ENCODE measurements around the gene ZIM2. TPM values are rescaled to one million over a fixed set of nuclear protein-coding genes. Genes with fewer than 3 reads are reported as not detected.

Gene ZIM2
- total RNA-seq = not detected

DNA sequence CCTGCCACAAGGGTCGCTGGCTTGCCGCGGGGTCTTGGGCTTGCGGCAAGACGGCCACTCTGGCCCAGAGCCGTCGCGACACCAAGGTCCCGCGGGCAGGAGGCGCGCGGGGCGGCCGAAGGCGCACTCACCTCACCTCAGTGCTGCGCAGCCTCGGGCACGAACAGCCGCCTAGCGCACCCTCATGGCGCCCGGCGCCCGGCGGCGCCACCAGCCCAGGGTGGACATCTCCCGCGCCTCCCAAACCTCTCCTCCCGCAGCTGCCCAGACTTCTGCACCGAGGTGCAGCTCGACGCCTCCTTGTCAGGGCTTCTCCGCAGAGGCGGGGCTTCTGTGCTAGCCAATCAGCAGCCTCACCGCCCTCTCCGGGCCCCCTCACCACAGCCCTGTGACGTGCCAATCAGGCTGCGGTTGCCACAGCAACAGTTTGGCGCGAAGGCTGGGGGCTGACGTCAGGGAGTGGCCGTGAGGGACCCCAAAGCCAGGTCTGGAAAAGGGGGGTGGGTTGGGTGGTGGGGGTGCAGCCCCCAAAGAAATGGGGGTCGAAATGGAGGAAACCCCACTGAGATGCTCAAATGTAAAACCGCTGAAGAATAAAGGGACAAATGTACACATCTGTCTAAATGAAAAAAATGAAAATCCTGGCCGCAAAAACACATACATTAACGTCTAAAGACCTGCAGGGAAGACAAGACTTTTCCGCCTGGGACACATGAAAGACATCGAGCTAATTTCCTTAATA is at the start of gene ZIM2, which contains the start of gene PEG3:
Gene ZIM2 (minus strand): TSS at position 276 of the 742 bp plus-strand sequence. CDS start 16,449 bp downstream, outside the sequence.
Gene PEG3 (minus strand): TSS at position 276 of the 742 bp plus-strand sequence. CDS start 16,071 bp downstream, outside the sequence.

Other genes starting within 250 kb of the ZIM2 start
- gene ZNF71, start 245.4 kb downstream of the ZIM2 start, total RNA-seq = 1 to 10 TPM; 6.2 to 7.0 TPM
- not detected for gene SMIM17, start 197.6 kb downstream of the ZIM2 start, total RNA-seq
- 1 to 10 TPM in 1 of 2 experiments, under 1 TPM in 1; 0.99 to 2.3 TPM for gene ZNF835, start 169.0 kb downstream of the ZIM2 start, total RNA-seq
- not detected for gene PEG3, start within 50 bp of the ZIM2 start, total RNA-seq